Astrocyte (in vitro differentiated cells and primary cell): Measurements from ENCODE around the gene SORL1. TPM values are rescaled to one million over a fixed set of nuclear protein-coding genes. Genes with fewer than 3 reads are reported as not detected.
"Not testable (repeated sequence)": the region's sequence is repeated elsewhere in the genome, so short reads cannot be mapped to it uniquely, and the experiment has no call there.

Source experiments
- DNase-seq: peaks from one replicate; pipeline ENCODE4 v3.0.0-alpha.2; 2010; ENCODE audit warnings: low read depth
- FAIRE-seq: peaks from 2 replicates; lab custom pipeline; 2011; peaks lifted over from hg19 to GRCh38; lab: Jason Lieb, UNC
- H2AFZ ChIP-seq: 2 replicates; pipeline ENCODE4 v1.6.0; 2012; ENCODE audit warnings: low read depth, low read length, inconsistent platforms
- H3K27ac ChIP-seq: 2 replicates; pipeline ENCODE4 v1.5.1; 2011; ENCODE audit warnings: low read depth, low read length, inconsistent platforms
- H3K27me3 ChIP-seq: 2 replicates; pipeline ENCODE4 v1.6.0; 2011; ENCODE audit warnings: low read length, inconsistent platforms; ENCODE audit not compliant: insufficient read depth
- H3K36me3 ChIP-seq: 2 replicates; pipeline ENCODE4 v1.5.1; 2011; ENCODE audit warnings: low read length, inconsistent platforms; ENCODE audit not compliant: insufficient read depth
- H3K4me1 ChIP-seq: 2 replicates; pipeline ENCODE4 v1.5.1; 2011; ENCODE audit warnings: low read length, inconsistent platforms; ENCODE audit not compliant: insufficient read depth
- H3K4me2 ChIP-seq: 2 replicates; pipeline ENCODE4 v1.6.0; 2012; ENCODE audit warnings: low read length, inconsistent platforms
- H3K4me3 ChIP-seq: 2 replicates; pipeline ENCODE4 v1.5.1; 2011; ENCODE audit warnings: low read depth, mild to moderate bottlenecking, low read length, inconsistent platforms; ENCODE audit not compliant: insufficient read depth
- H3K79me2 ChIP-seq: 2 replicates; pipeline ENCODE4 v1.6.0; 2012; ENCODE audit warnings: mild to moderate bottlenecking, low read length, inconsistent platforms; ENCODE audit not compliant: insufficient read depth
- H3K9ac ChIP-seq: 2 replicates; pipeline ENCODE4 v1.6.0; 2012; ENCODE audit warnings: mild to moderate bottlenecking, low read length, inconsistent platforms
- H3K9me3 ChIP-seq: 2 replicates; pipeline ENCODE4 v1.5.1; 2012; ENCODE audit warnings: low read depth, mild to moderate bottlenecking, low read length, inconsistent platforms; ENCODE audit not compliant: insufficient read depth
- H4K20me1 ChIP-seq: 2 replicates; pipeline ENCODE4 v1.6.0; 2012; ENCODE audit warnings: low read length, inconsistent platforms; ENCODE audit not compliant: insufficient read depth
- H3K27ac Mint-ChIP-seq: one replicate; pipeline ENCODE4 v1.8.0; 2021; ENCODE audit warnings: mild to moderate bottlenecking, mixed read lengths; ENCODE audit not compliant: unreplicated experiment
- H3K27me3 Mint-ChIP-seq: one replicate; pipeline ENCODE4 v1.8.0; 2021; ENCODE audit warnings: low read depth, mixed read lengths; ENCODE audit not compliant: unreplicated experiment
- H3K36me3 Mint-ChIP-seq: one replicate; pipeline ENCODE4 v1.8.0; 2021; ENCODE audit warnings: low read depth, mixed read lengths; ENCODE audit not compliant: unreplicated experiment
- H3K4me1 Mint-ChIP-seq: one replicate; pipeline ENCODE4 v1.8.0; 2021; ENCODE audit warnings: low read depth, mixed read lengths; ENCODE audit not compliant: unreplicated experiment
- H3K4me3 Mint-ChIP-seq: one replicate; pipeline ENCODE4 v1.8.0; 2021; ENCODE audit warnings: mild to moderate bottlenecking, moderate library complexity, mixed read lengths; ENCODE audit not compliant: unreplicated experiment
- H3K9me3 Mint-ChIP-seq: one replicate; pipeline ENCODE4 v1.8.0; 2021; ENCODE audit warnings: mild to moderate bottlenecking, mixed read lengths; ENCODE audit not compliant: unreplicated experiment
- CTCF ChIP-seq: IDR thresholded peaks from 2 replicates; pipeline ENCODE4 v1.5.1; 2011; ENCODE audit warnings: low read depth, mild to moderate bottlenecking, inconsistent platforms, low read length, moderate library complexity; ENCODE audit not compliant: insufficient read depth
- EZH2 ChIP-seq: IDR thresholded peaks from 2 replicates; pipeline ENCODE4 v1.6.1; 2012; ENCODE audit warnings: mild to moderate bottlenecking, low read length, inconsistent platforms; ENCODE audit not compliant: insufficient read depth
- total RNA-seq: library from RNA; stranded (reverse); gene quantifications from 2 replicates; pipeline ENCODE4 v1.2.1, GENCODE V29; 2021

SORL1 gene
- total RNA-seq, 1 donor from 2014 or later = 4.1 TPM

DNA sequence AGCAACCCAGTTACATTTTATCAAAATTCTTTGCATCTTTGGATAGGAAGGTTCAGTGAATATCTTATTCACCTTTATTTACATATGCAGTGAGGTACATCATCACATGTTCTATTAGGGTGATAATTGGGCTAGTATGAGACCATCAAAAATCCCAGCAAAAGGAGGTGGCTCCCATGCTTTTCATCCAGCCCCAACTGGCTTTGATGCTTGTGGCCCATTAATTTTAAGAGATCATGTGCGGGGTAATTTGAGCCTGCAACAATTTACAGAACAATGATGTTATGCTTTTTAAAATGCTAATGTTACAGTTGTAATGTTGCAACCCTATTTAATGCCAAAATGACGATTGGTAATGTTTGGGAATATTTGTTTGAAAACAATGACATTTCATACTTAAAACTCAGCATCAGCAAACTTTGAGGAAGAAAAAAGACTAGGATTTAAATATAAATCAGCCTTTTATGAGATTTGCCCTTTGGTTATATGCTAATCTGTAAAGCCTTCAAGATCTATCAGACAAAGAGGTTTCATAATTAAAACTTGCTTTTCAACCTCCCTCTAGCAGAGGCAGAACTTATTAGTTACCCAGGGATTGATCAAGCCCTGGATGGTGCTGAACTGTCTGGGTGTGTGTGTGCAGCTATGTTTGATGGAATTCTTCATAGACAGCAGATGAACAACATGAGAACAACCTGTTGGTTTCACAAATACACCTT is 184.1 kb downstream of the SORL1 start:
- no peak for TF ChIP-seq CTCF
- no peak for TF ChIP-seq EZH2
- H3K27ac Mint-ChIP-seq = no peak overlapping the region
- Histone ChIP-seq H3K4me1 (peaks cover 10% of the 10 kb centered on the region), H4K20me1 (no peaks in the 10 kb centered on the region), H3K9ac (no peak overlapping the region), H3K4me3 (no peak overlapping the region), H3K9me3 (no peaks in the 10 kb centered on the region), H3K27me3 (peaks cover 3% of the 10 kb centered on the region), H3K4me2 (no peak overlapping the region), H3K27ac (no peak overlapping the region), H3K36me3 (no peaks in the 10 kb centered on the region), H3K79me2 (no peaks in the 10 kb centered on the region), H2AFZ (no peak overlapping the region)
- no peak overlapping the region for H3K4me3 Mint-ChIP-seq
- no peaks in the 10 kb centered on the region for H3K36me3 Mint-ChIP-seq
- DNase-seq (no peak), FAIRE-seq (no peak)
- H3K27me3 Mint-ChIP-seq = no peaks in the 10 kb centered on the region
- H3K9me3 Mint-ChIP-seq = no peaks in the 10 kb centered on the region
- peaks cover 10% of the 10 kb centered on the region for H3K4me1 Mint-ChIP-seq

DNA sequence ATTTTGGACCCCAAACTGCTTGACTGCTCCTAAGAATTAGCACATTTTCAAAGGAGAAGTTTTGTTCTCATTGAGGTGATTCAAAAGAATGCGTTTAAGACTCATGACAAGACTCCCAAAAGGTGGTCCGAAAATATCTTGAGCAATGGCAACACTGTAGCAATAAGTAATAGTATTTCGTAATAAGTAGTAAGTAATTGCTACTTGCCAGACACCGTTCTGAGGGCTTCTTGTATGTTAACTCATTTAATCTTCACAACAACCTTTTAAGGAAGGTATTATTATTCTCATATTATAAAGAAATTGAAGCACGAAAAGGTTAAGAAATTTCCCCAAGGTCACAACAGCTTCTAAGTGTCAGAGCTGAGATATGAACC is 184.7 kb downstream of the SORL1 start:
- H3K4me1 Mint-ChIP-seq = peaks cover 9% of the 10 kb centered on the region
- no peaks in the 10 kb centered on the region for H3K27me3 Mint-ChIP-seq
- Histone ChIP-seq H3K4me2 (no peak overlapping the region), H2AFZ (no peak overlapping the region), H3K4me1 (peaks cover 10% of the 10 kb centered on the region), H3K36me3 (no peaks in the 10 kb centered on the region), H4K20me1 (no peaks in the 10 kb centered on the region), H3K79me2 (no peaks in the 10 kb centered on the region), H3K27me3 (peaks cover 3% of the 10 kb centered on the region), H3K4me3 (no peak overlapping the region), H3K27ac (no peak overlapping the region), H3K9ac (no peak overlapping the region), H3K9me3 (no peaks in the 10 kb centered on the region)
- H3K36me3 Mint-ChIP-seq = no peaks in the 10 kb centered on the region
- no peak overlapping the region for H3K4me3 Mint-ChIP-seq
- H3K9me3 Mint-ChIP-seq = no peaks in the 10 kb centered on the region
- no peak for FAIRE-seq
- TF ChIP-seq CTCF (no peak), EZH2 (no peak)
- no peak overlapping the region for H3K27ac Mint-ChIP-seq
- DNase-seq = no peak

GRCh38 chr11:121637587-121637986 is 185.5 kb downstream of the SORL1 start:
- H3K4me2 ChIP-seq = not testable (repeated sequence)

More at GRCh38 chr11:121637587-121637986, 185.5 kb downstream of the SORL1 start:
- not testable (repeated sequence) for H3K36me3 ChIP-seq, H3K9ac ChIP-seq, DNase-seq, H3K9me3 Mint-ChIP-seq, H3K4me3 Mint-ChIP-seq, H3K79me2 ChIP-seq, H3K27me3 Mint-ChIP-seq, H3K4me3 ChIP-seq, FAIRE-seq, H3K27ac ChIP-seq, H4K20me1 ChIP-seq, H3K4me1 Mint-ChIP-seq, H3K36me3 Mint-ChIP-seq, H2AFZ ChIP-seq, H3K27ac Mint-ChIP-seq, H3K27me3 ChIP-seq, H3K9me3 ChIP-seq
- peaks cover 10% of the 10 kb centered on the region for H3K4me1 ChIP-seq
